Neural cell (in vitro differentiated cells): Measurements from ENCODE around the gene RASL11B. TPM values are rescaled to one million over a fixed set of nuclear protein-coding genes. Genes with fewer than 3 reads are reported as not detected.

Experiments used
- H2AFZ ChIP-seq: fragments of 200-600, 300-800 bp; sonication (generic), shearing (Covaris generic); 2 replicates; pipeline ENCODE4 v1.6.0; 2014; ENCODE audit warnings: low read depth, mild to moderate bottlenecking, antibody characterized with exemption, low read length, moderate library complexity
- H3F3A ChIP-seq: fragments of 200-600 bp; shearing (Covaris generic); 2 replicates; pipeline ENCODE4 v1.6.1; 2016; ENCODE audit warnings: mild to moderate bottlenecking, moderate library complexity, mixed read lengths, antibody characterized with exemption, low read length; ENCODE audit not compliant: insufficient read depth, poor library complexity, severe bottlenecking
- H3K27ac ChIP-seq: fragments of 200-600, 300-800 bp; sonication (generic), shearing (Covaris generic); 2 replicates; pipeline ENCODE4 v1.5.1; 2014; ENCODE audit warnings: mild to moderate bottlenecking, low read length, moderate library complexity
- H3K27me3 ChIP-seq: fragments of 300-800, 200-600 bp; sonication (generic), shearing (Covaris generic); 2 replicates; pipeline ENCODE4 v1.6.0; 2014; ENCODE audit warnings: mild to moderate bottlenecking, low read depth, low read length, moderate library complexity; ENCODE audit not compliant: insufficient read depth
- H3K36me3 ChIP-seq: fragments of 300-800, 200-600 bp; sonication (generic), shearing (Covaris generic); 2 replicates; pipeline ENCODE4 v1.5.1; 2014; ENCODE audit warnings: mild to moderate bottlenecking, antibody characterized with exemption, low read length, moderate library complexity; ENCODE audit not compliant: insufficient read depth
- H3K4me2 ChIP-seq: fragments of 300-800, 200-600 bp; sonication (generic), shearing (Covaris generic); 2 replicates; pipeline ENCODE4 v1.6.0; 2014; ENCODE audit warnings: mild to moderate bottlenecking, low read length
- H3K4me3 ChIP-seq: fragments of 300-800, 200-600 bp; sonication (generic), shearing (Covaris generic); 2 replicates; pipeline ENCODE4 v1.5.1; 2014; ENCODE audit warnings: mild to moderate bottlenecking, low read length, moderate library complexity
- H3K79me2 ChIP-seq: fragments of 200-600 bp; shearing (Covaris generic); replicated peaks from 2 replicates; pipeline ENCODE4 v1.6.0; 2014; ENCODE audit warnings: mild to moderate bottlenecking, low read length, moderate library complexity; ENCODE audit not compliant: insufficient read depth
- H3K9ac ChIP-seq: fragments of 300-800, 200-600 bp; sonication (generic), shearing (Covaris generic); 2 replicates; pipeline ENCODE4 v1.6.1; 2016; ENCODE audit warnings: mild to moderate bottlenecking, low read length, mixed read lengths
- H3K9me2 ChIP-seq: fragments of 200-600 bp; shearing (Covaris generic); 2 replicates; pipeline ENCODE4 v1.6.1; 2016; ENCODE audit warnings: mild to moderate bottlenecking, low read length, mixed read lengths; ENCODE audit not compliant: insufficient read depth
- H3K9me3 ChIP-seq: fragments of 200-600, 300-800 bp; sonication (generic), shearing (Covaris generic); 2 replicates; pipeline ENCODE4 v1.6.1; 2016; ENCODE audit warnings: mild to moderate bottlenecking, mixed run types, low read length, moderate library complexity, mixed read lengths
- H4K20me1 ChIP-seq: fragments of 200-600 bp; shearing (Covaris generic); 2 replicates; pipeline ENCODE4 v1.6.1; 2016; ENCODE audit warnings: mild to moderate bottlenecking, mixed run types; ENCODE audit not compliant: insufficient read depth
- EP300 ChIP-seq: fragments of 450-650 bp; conservative IDR thresholded peaks from 2 replicates; pipeline ENCODE4 v1.6.1; 2014; ENCODE audit warnings: antibody characterized with exemption, mild to moderate bottlenecking, moderate library complexity; ENCODE audit not compliant: poor library complexity, severe bottlenecking
- EZH2 ChIP-seq: fragments of 200-600, 300-800 bp; shearing (Covaris generic), sonication (generic); IDR thresholded peaks from 2 replicates; pipeline ENCODE4 v1.6.1; 2014; ENCODE audit warnings: antibody characterized with exemption, low read length, borderline replicate concordance, mild to moderate bottlenecking; ENCODE audit not compliant: insufficient read depth, poor library complexity, severe bottlenecking
- MXI1 ChIP-seq: fragments of 450-650 bp; conservative IDR thresholded peaks from 2 replicates; pipeline ENCODE4 v1.6.1; 2014; ENCODE audit warnings: antibody characterized with exemption, mild to moderate bottlenecking; ENCODE audit not compliant: poor library complexity, severe bottlenecking
- POLR2AphosphoS5 ChIP-seq: IDR thresholded peaks from 2 replicates; pipeline ENCODE4 v1.6.1; 2012
- RAD21 ChIP-seq: fragments of 450-650 bp; conservative IDR thresholded peaks from 2 replicates; pipeline ENCODE4 v1.6.1; 2014; ENCODE audit warnings: antibody characterized with exemption, mild to moderate bottlenecking, moderate library complexity
- SMC3 ChIP-seq: fragments of 450-650 bp; conservative IDR thresholded peaks from 2 replicates; pipeline ENCODE4 v1.6.1; 2014; ENCODE audit warnings: antibody characterized with exemption, mild to moderate bottlenecking, moderate library complexity; ENCODE audit not compliant: poor library complexity
- TAF1 ChIP-seq: IDR thresholded peaks from 2 replicates; pipeline ENCODE4 v1.6.1; 2012; ENCODE audit warnings: low read depth
- polyA plus RNA-seq: library from polyadenylated mRNA; depleted of rRNA; stranded (reverse); fragments of >200 nt; gene quantifications from 2 replicates; pipeline ENCODE4 v1.2.3, GENCODE V29; 2014
- TF ChIP-seq, protein P1 (sequence below): fragments of 450-650 bp; IDR thresholded peaks from 2 replicates; pipeline ENCODE4 v1.5.1; 2014; ENCODE audit warnings: antibody characterized with exemption, mild to moderate bottlenecking, moderate library complexity; ENCODE audit not compliant: poor library complexity, severe bottlenecking
- TF ChIP-seq, protein P2 (sequence below): IDR thresholded peaks from 2 replicates; pipeline ENCODE4 v1.6.1; 2012; ENCODE audit warnings: borderline replicate concordance

The RASL11B gene
- polyA plus RNA-seq, 1 donor from 2014 or later = 2.1 TPM

DNA sequence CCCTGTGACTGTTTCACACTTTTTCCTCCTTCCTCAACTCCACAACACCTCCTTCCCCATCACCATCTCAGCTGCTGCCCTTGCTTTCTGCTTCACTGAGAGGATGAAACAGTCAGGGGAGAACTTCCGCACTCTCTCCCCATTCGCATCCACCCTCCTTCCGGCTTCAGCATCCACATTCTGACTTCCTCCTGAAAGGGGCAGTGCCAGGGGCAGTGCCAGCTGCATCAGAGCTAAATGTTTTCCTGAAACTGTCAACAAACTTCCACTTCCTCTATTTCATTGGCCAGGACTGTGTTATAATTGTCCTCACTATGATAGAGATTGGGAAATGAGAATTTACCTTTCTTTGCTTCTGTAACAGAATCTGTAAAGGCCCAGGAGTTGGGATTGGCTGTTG is 18.2 kb upstream of the RASL11B start:
- Histone ChIP-seq H3K4me2 (no peak overlapping the region), H3F3A (no peaks in the 10 kb centered on the region), H4K20me1 (no peaks in the 10 kb centered on the region), H3K27me3 (no peaks in the 10 kb centered on the region), H3K9me3 (no peaks in the 10 kb centered on the region), H3K9ac (no peak overlapping the region), H2AFZ (no peak overlapping the region), H3K79me2 (no peaks in the 10 kb centered on the region), H3K9me2 (no peaks in the 10 kb centered on the region), H3K36me3 (no peaks in the 10 kb centered on the region), H3K4me3 (no peak overlapping the region), H3K27ac (no peak overlapping the region)
- TF ChIP-seq EZH2 = no peak
- TF ChIP-seq, protein P1, sequence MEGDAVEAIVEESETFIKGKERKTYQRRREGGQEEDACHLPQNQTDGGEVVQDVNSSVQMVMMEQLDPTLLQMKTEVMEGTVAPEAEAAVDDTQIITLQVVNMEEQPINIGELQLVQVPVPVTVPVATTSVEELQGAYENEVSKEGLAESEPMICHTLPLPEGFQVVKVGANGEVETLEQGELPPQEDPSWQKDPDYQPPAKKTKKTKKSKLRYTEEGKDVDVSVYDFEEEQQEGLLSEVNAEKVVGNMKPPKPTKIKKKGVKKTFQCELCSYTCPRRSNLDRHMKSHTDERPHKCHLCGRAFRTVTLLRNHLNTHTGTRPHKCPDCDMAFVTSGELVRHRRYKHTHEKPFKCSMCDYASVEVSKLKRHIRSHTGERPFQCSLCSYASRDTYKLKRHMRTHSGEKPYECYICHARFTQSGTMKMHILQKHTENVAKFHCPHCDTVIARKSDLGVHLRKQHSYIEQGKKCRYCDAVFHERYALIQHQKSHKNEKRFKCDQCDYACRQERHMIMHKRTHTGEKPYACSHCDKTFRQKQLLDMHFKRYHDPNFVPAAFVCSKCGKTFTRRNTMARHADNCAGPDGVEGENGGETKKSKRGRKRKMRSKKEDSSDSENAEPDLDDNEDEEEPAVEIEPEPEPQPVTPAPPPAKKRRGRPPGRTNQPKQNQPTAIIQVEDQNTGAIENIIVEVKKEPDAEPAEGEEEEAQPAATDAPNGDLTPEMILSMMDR = no peak
- no peak for TF ChIP-seq POLR2AphosphoS5
- TF ChIP-seq, protein P2, sequence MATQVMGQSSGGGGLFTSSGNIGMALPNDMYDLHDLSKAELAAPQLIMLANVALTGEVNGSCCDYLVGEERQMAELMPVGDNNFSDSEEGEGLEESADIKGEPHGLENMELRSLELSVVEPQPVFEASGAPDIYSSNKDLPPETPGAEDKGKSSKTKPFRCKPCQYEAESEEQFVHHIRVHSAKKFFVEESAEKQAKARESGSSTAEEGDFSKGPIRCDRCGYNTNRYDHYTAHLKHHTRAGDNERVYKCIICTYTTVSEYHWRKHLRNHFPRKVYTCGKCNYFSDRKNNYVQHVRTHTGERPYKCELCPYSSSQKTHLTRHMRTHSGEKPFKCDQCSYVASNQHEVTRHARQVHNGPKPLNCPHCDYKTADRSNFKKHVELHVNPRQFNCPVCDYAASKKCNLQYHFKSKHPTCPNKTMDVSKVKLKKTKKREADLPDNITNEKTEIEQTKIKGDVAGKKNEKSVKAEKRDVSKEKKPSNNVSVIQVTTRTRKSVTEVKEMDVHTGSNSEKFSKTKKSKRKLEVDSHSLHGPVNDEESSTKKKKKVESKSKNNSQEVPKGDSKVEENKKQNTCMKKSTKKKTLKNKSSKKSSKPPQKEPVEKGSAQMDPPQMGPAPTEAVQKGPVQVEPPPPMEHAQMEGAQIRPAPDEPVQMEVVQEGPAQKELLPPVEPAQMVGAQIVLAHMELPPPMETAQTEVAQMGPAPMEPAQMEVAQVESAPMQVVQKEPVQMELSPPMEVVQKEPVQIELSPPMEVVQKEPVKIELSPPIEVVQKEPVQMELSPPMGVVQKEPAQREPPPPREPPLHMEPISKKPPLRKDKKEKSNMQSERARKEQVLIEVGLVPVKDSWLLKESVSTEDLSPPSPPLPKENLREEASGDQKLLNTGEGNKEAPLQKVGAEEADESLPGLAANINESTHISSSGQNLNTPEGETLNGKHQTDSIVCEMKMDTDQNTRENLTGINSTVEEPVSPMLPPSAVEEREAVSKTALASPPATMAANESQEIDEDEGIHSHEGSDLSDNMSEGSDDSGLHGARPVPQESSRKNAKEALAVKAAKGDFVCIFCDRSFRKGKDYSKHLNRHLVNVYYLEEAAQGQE = no peak
- no peak for TF ChIP-seq RAD21
- no peak for TF ChIP-seq MXI1
- no peak for TF ChIP-seq SMC3

DNA sequence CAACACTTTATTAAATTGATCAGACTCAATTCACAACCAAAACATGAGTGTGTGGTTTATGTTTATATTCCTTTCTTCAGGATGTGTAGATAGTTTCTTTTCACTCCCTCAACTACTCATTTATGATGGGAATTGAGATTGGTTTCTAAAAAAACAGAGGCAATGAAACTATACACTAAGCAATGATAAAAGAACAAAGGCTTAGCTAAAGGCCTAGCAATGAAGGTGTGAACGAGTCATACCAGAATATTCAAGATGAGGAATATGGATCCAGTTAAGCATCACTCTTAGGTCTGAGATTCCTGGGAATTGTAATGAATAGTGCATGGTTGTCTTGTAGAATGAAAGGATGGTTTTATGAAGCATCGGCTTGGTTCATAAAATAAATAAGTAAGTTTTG is 17.5 kb upstream of the RASL11B start:
- no peaks in the 10 kb centered on the region for H3K9me3 ChIP-seq
- no peaks in the 10 kb centered on the region for H3K9me2 ChIP-seq
- H3K27me3 ChIP-seq = no peaks in the 10 kb centered on the region
- H3K27ac ChIP-seq = no peak overlapping the region
- no peak overlapping the region for H3K4me3 ChIP-seq
- H2AFZ ChIP-seq = no peak overlapping the region
- no peak overlapping the region for H3K9ac ChIP-seq
- TF ChIP-seq POLR2AphosphoS5 = no peak
- TF ChIP-seq, protein P1 = no peak
- TF ChIP-seq, protein P2 = no peak
- no peak for TF ChIP-seq TAF1
- no peak for TF ChIP-seq EP300
- no peak for TF ChIP-seq EZH2
- no peak for TF ChIP-seq MXI1
- no peaks in the 10 kb centered on the region for H3F3A ChIP-seq
- H3K4me2 ChIP-seq = no peak overlapping the region
- no peaks in the 10 kb centered on the region for H3K79me2 ChIP-seq
- H4K20me1 ChIP-seq = no peaks in the 10 kb centered on the region
- no peaks in the 10 kb centered on the region for H3K36me3 ChIP-seq
